Measurements from ENCODE around the gene MRPS34. TPM values are rescaled to one million over a fixed set of nuclear protein-coding genes. Genes with fewer than 3 reads are reported as not detected.

MRPS34 gene
- total RNA-seq, 1 donor from 2014 or later: 74.0 TPM

- no peak overlapping the region for H3K27ac Mint-ChIP-seq (ENCODE audit: unreplicated experiment)
- H3K9me3 Mint-ChIP-seq (ENCODE audit: unreplicated experiment): no peaks in the 10 kb centered on the region
- H3K4me3 ChIP-seq (ENCODE audit: insufficient read depth, low read depth, low read length): no peak overlapping the region
- peaks cover 3% of the 10 kb centered on the region for H3K4me1 ChIP-seq (ENCODE audit: insufficient read depth, low read length)
- no peaks in the 10 kb centered on the region for H3K79me2 ChIP-seq (ENCODE audit: insufficient read depth, low read length)
- no peak overlapping the region for H3K4me3 Mint-ChIP-seq (ENCODE audit: unreplicated experiment)
- no peak overlapping the region for H3K27ac ChIP-seq (ENCODE audit: low read depth, low read length)
- H3K36me3 Mint-ChIP-seq (ENCODE audit: low read depth, unreplicated experiment): peaks cover 13% of the 10 kb centered on the region
- TF ChIP-seq, protein P1, sequence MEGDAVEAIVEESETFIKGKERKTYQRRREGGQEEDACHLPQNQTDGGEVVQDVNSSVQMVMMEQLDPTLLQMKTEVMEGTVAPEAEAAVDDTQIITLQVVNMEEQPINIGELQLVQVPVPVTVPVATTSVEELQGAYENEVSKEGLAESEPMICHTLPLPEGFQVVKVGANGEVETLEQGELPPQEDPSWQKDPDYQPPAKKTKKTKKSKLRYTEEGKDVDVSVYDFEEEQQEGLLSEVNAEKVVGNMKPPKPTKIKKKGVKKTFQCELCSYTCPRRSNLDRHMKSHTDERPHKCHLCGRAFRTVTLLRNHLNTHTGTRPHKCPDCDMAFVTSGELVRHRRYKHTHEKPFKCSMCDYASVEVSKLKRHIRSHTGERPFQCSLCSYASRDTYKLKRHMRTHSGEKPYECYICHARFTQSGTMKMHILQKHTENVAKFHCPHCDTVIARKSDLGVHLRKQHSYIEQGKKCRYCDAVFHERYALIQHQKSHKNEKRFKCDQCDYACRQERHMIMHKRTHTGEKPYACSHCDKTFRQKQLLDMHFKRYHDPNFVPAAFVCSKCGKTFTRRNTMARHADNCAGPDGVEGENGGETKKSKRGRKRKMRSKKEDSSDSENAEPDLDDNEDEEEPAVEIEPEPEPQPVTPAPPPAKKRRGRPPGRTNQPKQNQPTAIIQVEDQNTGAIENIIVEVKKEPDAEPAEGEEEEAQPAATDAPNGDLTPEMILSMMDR (IDR thresholded peaks at IDR 0.05; ENCODE audit: insufficient read depth, low read depth, low read length): no peak
- no peak for TF ChIP-seq EZH2 (IDR thresholded peaks at IDR 0.05; ENCODE audit: insufficient read depth, low read length)
- H3K9me3 ChIP-seq (ENCODE audit: insufficient read depth, low read depth, low read length): no peaks in the 10 kb centered on the region
- DNase-seq (ENCODE audit: low read depth): no peak
- H3K9ac ChIP-seq (ENCODE audit: low read length): no peak overlapping the region
- FAIRE-seq: no peak
- no peak overlapping the region for H2AFZ ChIP-seq (ENCODE audit: low read depth, low read length)
- no peaks in the 10 kb centered on the region for H3K27me3 ChIP-seq (ENCODE audit: insufficient read depth, low read length)
- H3K36me3 ChIP-seq (ENCODE audit: insufficient read depth, low read length): no peaks in the 10 kb centered on the region
- H4K20me1 ChIP-seq (ENCODE audit: insufficient read depth, low read length): peaks cover 3% of the 10 kb centered on the region
- no peaks in the 10 kb centered on the region for H3K4me1 Mint-ChIP-seq (ENCODE audit: low read depth, unreplicated experiment)
- H3K4me2 ChIP-seq (ENCODE audit: low read length): no peak overlapping the region
- no peaks in the 10 kb centered on the region for H3K27me3 Mint-ChIP-seq (ENCODE audit: low read depth, unreplicated experiment)
Observed at GRCh38 chr16:1817276-1817589, 44.3 kb upstream of the MRPS34 start.

GRCh38 chr16:1816396-1817275 is 43.7 kb upstream of the MRPS34 start:
- Histone ChIP-seq H3K4me1 (ENCODE audit: insufficient read depth, low read length) (peaks cover 3% of the 10 kb centered on the region), H4K20me1 (ENCODE audit: insufficient read depth, low read length) (peaks cover 3% of the 10 kb centered on the region), H3K79me2 (ENCODE audit: insufficient read depth, low read length) (no peaks in the 10 kb centered on the region), H3K4me3 (ENCODE audit: insufficient read depth, low read depth, low read length) (no peak overlapping the region), H3K4me2 (ENCODE audit: low read length) (no peak overlapping the region), H2AFZ (ENCODE audit: low read depth, low read length) (no peak overlapping the region), H3K27ac (ENCODE audit: low read depth, low read length) (no peak overlapping the region), H3K9ac (ENCODE audit: low read length) (no peak overlapping the region), H3K9me3 (ENCODE audit: insufficient read depth, low read depth, low read length) (no peaks in the 10 kb centered on the region), H3K36me3 (ENCODE audit: insufficient read depth, low read length) (no peaks in the 10 kb centered on the region), H3K27me3 (ENCODE audit: insufficient read depth, low read length) (no peaks in the 10 kb centered on the region)
- H3K27me3 Mint-ChIP-seq (ENCODE audit: low read depth, unreplicated experiment): no peaks in the 10 kb centered on the region
- TF ChIP-seq EZH2 (IDR thresholded peaks at IDR 0.05; ENCODE audit: insufficient read depth, low read length): no peak
- TF ChIP-seq, protein P1 (IDR thresholded peaks at IDR 0.05; ENCODE audit: insufficient read depth, low read depth, low read length): no peak
- H3K4me3 Mint-ChIP-seq (ENCODE audit: unreplicated experiment): no peak overlapping the region
- peaks cover 13% of the 10 kb centered on the region for H3K36me3 Mint-ChIP-seq (ENCODE audit: low read depth, unreplicated experiment)
- no peaks in the 10 kb centered on the region for H3K9me3 Mint-ChIP-seq (ENCODE audit: unreplicated experiment)
- H3K27ac Mint-ChIP-seq (ENCODE audit: unreplicated experiment): no peak overlapping the region
- no peaks in the 10 kb centered on the region for H3K4me1 Mint-ChIP-seq (ENCODE audit: low read depth, unreplicated experiment)
- DNase-seq (ENCODE audit: low read depth): no peak
- FAIRE-seq: no peak

GRCh38 chr16:1815461-1815860 is 42.5 kb upstream of the MRPS34 start:
- FAIRE-seq (no peak), DNase-seq (ENCODE audit: low read depth) (no peak)
- H3K9me3 Mint-ChIP-seq (ENCODE audit: unreplicated experiment): no peaks in the 10 kb centered on the region
- Histone ChIP-seq H3K4me1 (ENCODE audit: insufficient read depth, low read length) (peaks cover 3% of the 10 kb centered on the region), H3K36me3 (ENCODE audit: insufficient read depth, low read length) (no peaks in the 10 kb centered on the region), H3K4me2 (ENCODE audit: low read length) (no peak overlapping the region), H3K9me3 (ENCODE audit: insufficient read depth, low read depth, low read length) (no peaks in the 10 kb centered on the region), H4K20me1 (ENCODE audit: insufficient read depth, low read length) (peaks cover 3% of the 10 kb centered on the region), H3K4me3 (ENCODE audit: insufficient read depth, low read depth, low read length) (no peak overlapping the region), H3K27ac (ENCODE audit: low read depth, low read length) (no peak overlapping the region), H2AFZ (ENCODE audit: low read depth, low read length) (no peak overlapping the region), H3K27me3 (ENCODE audit: insufficient read depth, low read length) (no peaks in the 10 kb centered on the region), H3K9ac (ENCODE audit: low read length) (no peak overlapping the region), H3K79me2 (ENCODE audit: insufficient read depth, low read length) (no peaks in the 10 kb centered on the region)
- peak overlapping the region; percentile 47 for H3K4me3 Mint-ChIP-seq (ENCODE audit: unreplicated experiment)
- no peaks in the 10 kb centered on the region for H3K27me3 Mint-ChIP-seq (ENCODE audit: low read depth, unreplicated experiment)
- TF ChIP-seq, protein P1 (IDR thresholded peaks at IDR 0.05; ENCODE audit: insufficient read depth, low read depth, low read length): no peak
- no peak for TF ChIP-seq EZH2 (IDR thresholded peaks at IDR 0.05; ENCODE audit: insufficient read depth, low read length)
- H3K27ac Mint-ChIP-seq (ENCODE audit: unreplicated experiment): no peak overlapping the region
- peaks cover 16% of the 10 kb centered on the region for H3K36me3 Mint-ChIP-seq (ENCODE audit: low read depth, unreplicated experiment)
- no peaks in the 10 kb centered on the region for H3K4me1 Mint-ChIP-seq (ENCODE audit: low read depth, unreplicated experiment)

All from astrocyte (in vitro differentiated cells and primary cell).